NCI-H524 (cell line): ENCODE measurements around the gene PAX8.

Source experiments
- DNase-seq, 2 experiments: peaks; one replicate each; lab custom pipeline; 2025; lab: John Stamatoyannopoulos, UW

Gene PAX8

DNA sequence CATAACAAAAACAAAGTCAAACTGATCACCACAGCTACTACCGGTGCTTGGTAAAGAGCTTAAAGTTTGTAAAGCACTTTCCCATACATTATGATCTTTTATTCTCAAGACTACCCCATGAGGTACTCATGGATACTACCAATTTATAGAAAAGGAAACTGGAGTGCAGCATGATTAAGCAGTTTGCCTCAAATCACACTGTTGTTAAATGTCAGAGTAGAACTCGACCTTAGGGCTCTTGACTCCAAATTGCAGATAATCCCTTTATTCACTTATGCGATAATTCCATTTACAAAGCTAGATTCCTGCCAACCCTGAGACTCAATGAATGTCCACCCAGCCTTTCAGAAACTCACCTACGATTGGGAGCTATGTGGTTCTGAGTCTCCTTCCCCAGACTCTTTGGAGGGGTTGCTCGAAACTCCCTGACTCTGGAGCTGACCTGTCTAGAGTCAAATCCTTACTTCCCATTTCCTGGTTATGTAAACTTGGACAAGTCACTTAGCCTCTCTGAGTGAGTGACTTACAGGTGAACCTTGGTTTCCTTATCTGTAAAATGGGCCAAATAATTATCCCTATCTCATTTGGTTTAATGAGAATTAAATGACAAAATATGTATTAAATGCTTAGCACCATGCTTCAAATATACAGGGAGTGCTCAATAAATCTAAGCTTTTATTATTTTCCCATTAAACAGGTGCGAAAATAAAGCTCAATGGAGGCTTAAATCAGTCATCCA lies 57.6 kb downstream of the PAX8 start:
- DNase-seq = peak in 1 of 2 experiments; percentile 40

DNA sequence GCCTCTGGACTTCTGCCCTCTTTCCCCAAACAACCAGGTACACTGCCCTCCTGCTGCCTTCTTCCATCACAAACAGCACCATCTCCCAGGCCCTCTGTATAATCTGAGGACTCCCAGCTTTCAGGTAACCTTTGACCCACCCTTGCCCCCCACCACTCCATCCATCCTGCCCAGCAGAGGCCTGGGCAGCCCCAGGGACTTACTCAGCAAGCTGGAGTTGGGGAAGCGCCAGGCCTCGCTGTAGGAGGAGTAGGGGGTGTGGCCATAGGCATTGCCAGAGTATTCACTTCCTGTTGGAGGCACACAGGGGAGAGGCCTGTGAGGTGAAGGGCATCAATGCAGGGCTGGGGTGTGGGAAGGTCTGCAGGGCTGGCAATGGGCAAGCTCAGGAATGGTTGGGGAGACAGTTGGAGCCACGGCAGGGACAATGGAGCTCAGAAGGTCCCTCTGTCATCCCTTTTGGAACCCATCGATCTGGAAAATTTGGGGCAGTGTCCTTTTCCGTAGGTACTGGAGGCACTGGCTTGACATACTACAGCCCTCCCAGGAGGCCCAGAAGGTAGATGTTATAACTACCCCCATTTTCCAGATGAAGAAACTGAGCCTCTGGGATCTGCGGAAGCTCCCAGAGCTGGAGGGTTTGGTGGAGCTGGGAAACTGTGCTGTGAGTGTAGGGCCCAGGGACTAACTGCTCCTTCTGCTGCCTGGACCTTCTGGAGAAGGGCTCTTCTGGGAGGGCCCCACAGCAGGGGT lies 58.7 kb downstream of the PAX8 start:
- DNase-seq = no peak

- DNase-seq = no peak
Measured at GRCh38 chr2:113219525-113219888, 59.2 kb downstream of the PAX8 start.

DNA sequence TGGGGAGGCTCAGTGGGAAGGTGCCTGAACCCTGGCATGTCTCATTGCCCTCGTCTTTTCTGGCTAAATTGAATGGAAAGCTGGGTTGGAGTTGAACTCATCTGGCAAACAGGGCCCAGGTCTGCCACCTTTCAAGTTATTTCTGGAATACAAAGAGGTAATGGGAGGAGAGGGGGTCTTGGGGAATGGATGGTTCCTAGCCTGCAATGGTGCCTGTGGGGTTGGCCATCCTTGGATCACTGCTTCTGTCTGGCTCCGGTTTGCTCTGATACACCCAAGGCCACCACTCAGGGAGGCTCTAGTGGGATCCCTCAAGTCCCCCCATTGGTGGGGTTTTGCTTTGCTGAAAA lies 59.7 kb downstream of the PAX8 start:
- no peak for DNase-seq

DNA sequence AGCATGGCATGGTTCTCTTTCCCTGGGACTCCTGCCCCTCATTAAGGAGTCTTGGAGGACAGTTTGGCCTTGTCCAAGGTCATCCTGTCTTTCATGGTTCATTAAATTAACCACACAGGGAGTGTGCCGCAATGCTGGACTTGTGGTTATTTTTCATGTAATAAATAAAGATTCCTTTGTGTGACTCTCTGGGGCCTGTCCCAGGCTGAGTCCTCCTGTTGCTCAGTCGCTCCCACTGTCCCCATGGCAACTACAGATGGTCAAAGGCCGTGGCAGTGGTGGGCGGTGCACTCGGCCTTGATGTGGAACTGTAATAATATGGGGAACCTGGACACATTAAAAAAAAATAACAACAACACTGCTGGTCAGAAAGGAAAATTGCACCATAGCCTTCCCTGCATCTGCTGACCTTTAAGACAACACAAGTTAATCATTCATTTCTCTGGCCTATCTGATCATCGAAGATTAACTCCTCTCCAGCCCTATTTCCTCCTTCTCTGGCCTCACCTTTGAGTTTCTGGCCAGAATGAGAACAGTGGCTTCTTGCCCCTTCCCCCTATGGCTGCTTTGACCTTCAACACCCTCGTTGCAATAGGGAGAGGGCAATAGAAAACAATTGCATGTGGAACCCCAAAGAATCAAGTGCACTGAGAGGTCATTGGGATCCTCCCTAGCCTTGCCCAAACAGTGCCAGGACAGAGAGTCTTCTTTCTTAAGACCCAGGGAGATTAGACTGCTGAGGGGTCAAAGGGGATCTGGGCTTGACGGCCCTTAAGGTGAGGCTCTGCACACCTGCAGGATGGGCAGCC lies 60.2 kb downstream of the PAX8 start:
- DNase-seq = no peak

DNA sequence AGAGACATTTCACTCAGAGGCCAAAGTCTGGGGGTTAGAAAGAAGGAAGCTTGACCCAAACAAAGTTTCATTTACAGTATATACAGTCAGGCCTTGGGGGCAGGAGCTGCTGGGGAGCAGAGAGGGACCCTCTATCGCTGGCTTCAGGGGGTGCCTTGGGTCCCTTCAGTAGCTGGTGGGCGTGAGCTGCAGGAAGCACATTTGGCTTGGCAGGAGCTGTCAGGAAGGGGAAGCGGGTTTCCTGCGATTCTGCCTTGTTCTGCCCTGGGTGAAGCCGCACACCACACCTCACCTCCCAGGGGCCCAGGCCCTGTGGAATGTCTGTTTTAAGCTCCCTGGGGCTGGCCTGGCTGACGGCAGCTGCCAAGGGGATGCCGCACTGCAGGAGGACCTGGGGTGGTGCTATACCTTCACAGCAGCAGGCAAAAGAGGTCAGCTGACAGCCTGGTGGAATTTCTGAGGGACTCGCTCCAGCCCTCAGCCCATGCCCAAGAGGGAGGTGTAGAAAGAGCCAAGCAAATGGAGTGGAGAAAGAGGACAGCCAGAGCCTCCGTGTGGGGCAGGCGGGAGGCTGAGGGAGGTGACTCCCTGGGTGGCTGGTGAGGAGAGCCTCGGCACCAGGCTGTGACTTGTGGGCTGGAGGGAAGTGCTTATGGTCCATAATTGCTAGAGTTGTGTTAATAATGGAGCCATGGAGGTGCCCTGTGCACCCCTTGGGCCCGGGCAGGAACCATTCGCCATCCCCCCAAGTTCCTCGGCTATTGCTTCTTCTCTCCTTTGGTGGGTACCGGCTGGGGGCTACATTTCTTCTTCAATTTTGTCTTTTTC lies 61.1 kb downstream of the PAX8 start:
- no peak for DNase-seq

DNA sequence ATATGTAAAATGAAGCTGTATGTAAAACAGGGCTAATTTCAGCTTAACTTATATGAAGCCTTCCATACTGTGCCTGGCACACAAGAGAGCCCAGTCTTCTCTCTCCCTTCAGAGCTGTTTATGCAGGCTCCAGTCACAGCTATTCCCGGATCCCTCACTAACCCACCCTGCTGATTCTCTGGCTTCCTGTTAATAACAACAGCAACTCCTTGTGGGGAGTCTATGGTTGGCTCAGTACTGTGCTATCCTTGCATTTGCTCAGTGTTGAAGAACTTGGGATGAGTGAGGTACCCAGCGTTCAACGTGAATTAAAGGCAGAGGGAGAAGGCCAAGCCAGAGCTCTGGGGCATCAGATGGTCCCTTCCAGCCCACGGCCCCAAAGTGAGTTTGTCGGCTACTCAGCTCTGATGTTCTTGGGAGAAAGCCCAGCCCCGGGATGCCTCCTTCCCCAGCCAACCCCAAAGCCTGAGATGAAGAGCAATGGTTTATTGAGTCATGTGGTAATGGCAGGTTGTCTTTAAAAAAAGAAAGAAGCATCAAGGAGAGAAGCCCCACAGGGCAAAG lies 61.7 kb downstream of the PAX8 start:
- no peak for DNase-seq

GRCh38 chr2:113216321-113216720 lies 62.4 kb downstream of the PAX8 start:
- DNase-seq = no peak

- no peak for DNase-seq
Measured at GRCh38 chr2:113215056-113215455, 63.7 kb downstream of the PAX8 start.

DNA sequence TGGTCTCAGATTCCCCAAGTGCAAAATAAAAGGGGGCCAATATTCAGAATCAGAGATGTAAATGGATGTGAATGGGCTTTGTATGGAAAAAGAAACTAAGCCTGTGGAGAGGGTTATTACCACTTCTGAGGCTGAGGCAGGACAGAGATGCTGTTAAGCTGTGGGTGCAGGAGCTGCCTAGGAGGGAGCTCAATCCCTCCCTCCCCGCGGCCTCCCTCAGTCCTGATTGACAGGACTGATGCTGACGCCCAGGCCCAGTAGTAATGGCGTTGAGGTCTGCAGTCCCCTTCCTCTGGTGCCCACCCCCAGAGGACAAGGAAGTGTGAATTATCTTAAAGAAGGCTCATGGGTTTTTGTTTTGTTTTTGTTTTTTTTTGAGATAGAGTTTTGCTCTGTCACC lies 64.6 kb downstream of the PAX8 start:
- no peak for DNase-seq

DNA sequence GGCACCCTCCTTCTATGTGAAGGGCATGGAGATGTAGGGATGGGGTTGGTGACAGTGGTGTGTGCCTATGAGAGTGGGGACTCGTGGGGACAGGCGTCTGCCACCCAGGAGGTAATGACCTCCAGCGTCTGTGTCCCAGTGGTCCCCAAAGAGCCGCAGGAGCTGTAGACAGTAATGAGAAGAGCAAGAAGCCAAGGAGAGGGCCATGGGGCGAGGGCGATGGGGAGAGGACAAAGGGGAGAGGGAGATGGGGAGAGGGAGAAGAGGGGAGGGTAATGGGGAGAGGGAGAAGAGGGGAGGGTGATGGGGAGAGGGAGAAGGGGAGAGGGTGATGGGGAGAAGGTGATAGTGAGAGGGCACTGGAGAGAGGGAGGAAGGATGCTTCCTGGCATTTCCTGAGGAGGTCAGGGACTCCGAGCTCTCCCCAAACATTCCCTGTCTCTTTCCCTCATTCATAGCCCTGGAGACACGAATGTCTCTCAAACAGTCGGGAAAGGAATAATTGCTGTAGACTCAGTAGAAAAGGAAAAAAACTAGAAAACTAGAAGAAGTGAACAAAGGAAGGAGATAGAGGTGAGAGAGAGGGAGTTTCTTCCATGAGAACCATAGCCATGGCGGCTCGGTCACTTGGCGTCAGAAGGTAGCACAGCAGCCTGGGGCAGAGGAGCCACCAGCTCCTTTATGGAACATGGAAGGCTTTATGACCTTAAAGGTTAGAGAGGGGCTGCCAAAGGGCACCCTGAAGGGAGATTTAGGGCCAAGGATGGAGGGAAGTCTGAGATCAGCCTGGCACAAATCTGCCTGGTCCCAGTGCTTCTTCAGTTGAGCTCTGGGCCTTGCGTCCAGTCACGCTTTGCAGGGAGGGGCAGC lies 65.4 kb downstream of the PAX8 start:
- no peak for DNase-seq

- DNase-seq = peak in 1 of 2 experiments; percentile 47
Measured at GRCh38 chr2:113212245-113213060, 66.3 kb downstream of the PAX8 start.

DNA sequence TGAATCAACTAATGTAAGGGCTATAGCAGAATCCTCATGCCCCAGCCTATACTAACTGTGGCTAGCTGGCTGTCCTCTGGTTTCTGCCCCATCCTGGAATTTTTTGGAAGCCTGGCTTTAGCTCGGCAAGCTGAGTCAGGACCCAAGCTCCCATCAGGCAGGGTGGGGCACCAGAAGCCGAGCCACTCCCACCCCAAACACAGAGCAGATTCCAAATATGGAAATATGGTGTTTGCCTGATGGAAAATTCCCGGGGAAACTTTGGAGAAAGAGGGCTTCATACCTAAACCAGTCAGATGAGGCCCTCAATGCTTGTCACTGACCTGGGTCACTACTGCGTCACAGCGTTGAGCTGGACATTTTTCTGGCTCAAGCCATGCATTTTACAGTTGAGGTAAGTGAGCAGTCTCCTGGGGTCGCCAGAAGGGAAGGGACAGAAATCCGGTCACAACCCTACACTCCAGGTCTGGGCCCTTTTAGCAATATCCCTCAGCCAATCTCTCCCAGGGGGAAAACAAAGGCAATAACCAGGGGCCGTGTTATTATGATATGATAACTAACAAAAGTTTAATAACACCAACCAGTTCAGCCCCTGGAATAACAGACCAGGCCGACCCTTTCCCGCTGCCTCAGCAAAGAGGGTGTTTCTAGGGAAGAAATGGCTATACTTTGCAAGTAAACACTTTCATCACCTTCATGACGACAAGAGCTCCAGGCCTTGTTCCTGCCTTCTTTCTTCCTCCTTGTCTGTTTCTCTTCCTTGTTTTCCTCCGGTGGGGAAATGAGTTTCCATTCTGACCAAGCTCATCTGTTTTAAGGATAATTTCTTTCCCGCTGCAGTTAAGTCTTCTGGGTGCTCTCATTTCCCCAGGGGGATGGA lies 67.3 kb downstream of the PAX8 start:
- DNase-seq = no peak

DNA sequence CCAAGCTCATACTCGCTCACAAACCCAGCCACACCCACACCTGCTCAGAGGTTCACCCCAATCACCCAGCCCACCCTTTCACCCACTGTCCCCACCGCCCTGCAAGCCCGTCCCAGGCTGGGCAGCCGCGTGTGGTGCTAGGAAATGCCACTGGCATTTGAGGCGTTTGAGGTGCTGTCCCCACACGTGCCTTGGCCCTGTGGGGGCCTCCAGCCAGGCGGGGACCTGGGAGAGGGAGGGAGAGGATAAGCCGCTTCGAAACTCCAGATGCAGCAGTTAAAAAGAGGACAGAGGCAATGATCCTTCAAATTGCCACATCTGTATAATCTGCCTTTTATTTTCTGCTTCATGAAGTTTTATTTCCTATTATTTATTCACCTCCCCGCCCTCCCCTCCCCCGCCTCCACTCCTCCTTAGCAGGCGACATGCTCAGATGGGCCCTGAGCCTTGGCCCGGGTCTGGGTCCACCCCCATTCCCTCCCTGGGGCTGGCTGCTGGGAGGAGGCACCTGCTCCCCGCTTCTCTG lies 69.0 kb downstream of the PAX8 start:
- no peak for DNase-seq

- DNase-seq = no peak
Measured at GRCh38 chr2:113209011-113209645, 69.6 kb downstream of the PAX8 start.

DNA sequence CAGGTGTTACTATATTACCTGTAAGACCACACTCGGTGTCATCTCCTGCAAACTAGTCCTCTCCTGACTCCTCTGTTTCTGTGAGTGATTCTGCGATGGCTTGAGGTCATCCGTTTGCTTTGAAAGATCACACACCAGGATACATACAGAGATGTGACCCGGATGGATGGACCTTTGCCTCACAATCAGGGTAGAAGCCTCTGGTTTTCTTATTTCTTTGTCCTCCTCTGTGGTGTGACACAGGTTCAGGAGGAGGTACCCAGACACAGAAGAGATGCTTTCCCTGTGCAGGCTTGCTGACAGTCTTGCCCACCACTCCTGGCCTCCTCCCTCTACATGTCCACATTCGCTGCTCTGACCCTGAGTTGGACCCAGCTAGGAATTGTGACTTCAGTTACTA lies 70.3 kb downstream of the PAX8 start:
- no peak for DNase-seq

DNA sequence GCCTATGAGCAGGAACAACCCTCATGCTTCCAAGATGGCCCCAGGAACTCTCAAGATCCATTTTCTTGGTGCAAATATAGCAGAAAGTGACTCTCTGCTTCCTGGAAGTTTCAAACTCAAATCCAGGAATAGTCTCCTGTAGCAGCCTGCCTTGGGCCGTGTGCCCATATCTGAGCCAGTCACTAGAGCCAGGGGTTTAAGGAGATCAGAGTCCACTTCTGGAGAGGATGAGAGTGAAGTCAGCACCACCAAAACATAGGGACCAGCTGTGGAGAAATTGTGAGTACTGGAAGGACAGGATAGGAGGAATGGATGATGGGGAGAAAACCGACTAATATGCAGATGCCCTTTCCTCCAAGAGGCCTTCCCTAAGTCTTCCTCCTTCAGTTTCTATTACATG lies 71.7 kb downstream of the PAX8 start:
- DNase-seq = peak in 1 of 2 experiments; percentile 18

DNA sequence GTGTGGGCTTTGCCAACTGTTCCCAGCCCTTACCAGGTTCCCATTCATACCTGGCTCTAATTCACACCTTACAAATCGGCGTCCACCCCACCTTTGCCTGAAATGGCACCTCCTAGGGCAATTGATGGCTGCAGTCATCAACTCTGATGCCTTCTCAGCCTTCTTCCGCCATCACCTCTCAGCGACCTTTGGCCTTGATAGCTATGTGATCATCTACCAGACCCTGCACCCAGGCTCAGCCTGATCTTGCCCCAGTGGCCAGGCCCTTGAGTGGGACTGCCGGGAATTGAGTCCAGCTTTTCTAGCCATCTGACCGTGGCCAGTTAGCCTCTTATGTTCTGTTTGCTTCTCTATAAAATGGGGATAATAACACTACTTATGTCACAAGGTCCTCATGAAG lies 72.5 kb downstream of the PAX8 start:
- DNase-seq = peak in 1 of 2 experiments; percentile 37
